NK-92 (cell line): ENCODE results near the gene PGM1.

Experiments
- DNase-seq: peaks from one replicate; lab custom pipeline; 2025; ENCODE audit not compliant: unreplicated experiment; lab: John Stamatoyannopoulos, UW

PGM1 gene

DNA sequence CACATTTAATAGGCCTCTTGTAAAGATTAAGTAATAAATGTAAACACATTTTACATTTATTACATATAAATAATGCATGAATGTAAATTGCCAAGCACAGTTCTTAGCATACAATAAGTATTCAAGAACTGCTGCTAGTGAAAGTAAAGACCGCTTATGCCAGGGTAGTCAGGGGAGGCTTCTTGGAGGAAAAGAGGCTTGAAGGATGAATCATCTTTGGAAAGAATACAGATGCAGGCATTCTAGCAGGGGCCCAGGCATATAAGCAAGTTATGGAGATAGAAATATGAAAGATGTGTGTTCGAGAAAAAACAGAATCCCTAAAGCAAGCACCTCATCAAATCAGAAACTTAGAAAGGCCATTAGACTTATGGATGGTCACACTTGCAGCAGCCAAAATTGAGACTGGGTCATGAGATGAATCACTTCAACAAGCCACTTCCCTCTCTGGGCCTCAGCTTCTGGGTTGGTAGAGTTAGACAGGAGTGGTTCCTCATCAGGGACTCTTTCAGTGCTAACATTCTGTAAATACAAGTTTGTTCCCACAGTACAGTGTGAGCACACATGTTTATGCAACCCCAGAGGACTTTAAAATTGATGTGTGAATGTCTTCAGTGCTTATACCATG, 100.8 kb downstream of the PGM1 start:
- DNase-seq: no peak

DNA sequence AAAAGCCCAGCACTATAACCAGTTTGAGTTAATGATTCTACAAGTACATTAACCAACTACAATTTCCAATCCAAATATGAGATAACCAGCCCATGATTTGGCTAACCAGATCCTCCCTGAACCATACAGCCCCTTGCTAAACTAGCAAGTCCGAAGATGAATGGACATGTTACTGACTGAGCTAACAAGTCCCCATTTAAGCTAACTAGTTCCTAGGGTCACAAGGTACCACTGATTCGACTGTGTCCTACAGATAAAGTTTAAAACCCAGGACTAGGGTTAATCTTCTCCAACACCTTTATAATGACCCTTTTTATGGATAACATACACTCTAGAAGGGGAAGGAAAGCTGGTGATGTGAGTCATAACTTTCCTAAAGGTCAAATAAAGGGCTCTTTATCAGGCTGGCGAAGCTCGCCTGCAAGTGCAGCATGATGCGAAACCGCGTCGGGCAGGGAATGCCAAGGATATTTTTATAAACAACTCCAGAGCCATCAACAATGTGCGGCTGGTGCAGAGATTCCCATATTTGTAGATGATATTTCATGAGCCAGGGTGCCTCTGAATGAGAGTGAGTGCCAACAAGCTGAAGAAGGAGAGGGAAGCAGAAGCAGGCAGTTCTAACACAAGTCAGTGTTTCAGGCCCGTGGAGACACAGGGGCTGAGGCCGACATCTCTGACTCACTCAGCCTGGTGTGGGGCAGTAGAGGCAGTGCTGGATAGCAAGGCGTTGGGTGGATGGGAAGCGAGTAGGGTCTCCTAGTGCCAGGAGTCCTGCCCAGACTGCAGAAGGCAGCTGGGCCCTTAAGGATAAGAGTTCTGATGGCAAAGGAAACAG, 105.0 kb downstream of the PGM1 start:
- no peak for DNase-seq

- DNase-seq: no peak
Measured at GRCh38 chr1:63701187-63701586, 108.0 kb downstream of the PGM1 start.

GRCh38 chr1:63703701-63704107, 110.5 kb downstream of the PGM1 start:
- no peak for DNase-seq

GRCh38 chr1:63704443-63704842, 111.2 kb downstream of the PGM1 start:
- DNase-seq: no peak

DNA sequence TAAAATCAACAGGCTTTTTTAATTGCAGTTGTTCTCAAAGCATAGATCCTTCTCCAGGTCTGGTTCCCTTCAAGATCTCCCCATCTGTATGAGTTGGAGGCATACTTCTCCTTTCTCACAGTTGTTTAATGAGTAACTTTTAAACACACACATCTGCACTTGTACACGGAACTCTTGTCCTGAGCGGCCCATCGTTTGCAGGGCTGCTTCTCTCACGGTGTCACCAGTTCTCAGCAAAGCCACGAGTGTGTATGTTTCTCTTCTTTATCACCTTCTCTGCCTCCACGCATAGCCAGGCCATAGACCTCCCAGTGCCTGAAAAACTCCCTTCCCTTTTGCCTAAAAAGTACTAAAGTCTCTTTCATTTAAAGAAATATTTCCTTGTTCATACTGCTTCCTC, 111.9 kb downstream of the PGM1 start:
- no peak for DNase-seq

DNA sequence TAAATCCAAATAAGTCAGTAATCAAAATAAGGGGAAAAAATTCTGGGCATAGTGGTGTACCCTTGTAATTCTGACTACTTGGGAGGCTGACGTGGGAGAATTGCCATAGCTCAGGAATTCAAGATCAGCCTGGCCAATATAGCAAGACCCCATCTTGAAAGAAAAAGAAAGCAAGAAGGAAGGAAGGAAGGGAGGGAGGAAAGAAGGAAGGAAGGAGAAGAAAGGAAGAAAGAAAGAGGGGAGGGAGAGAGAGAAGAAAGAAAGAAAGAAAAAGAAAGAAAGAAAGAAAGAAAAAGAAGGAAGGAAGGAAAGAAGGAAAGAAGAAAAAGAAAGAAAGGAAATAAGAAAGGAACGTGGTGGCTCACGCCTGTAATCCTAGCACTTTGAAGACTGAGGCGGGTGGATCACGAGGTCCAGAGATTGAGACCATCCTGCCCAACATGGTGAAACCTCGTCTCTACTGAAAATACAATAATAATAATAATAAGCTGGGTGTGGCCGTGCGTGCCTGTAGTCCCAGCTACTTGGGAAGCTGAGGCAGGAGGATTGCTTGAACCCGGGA, 116.1 kb downstream of the PGM1 start:
- DNase-seq: no peak
